Duodenal mucosa (tissue), 2 donors: ENCODE data around the gene CEP170.
"Not testable (repeated sequence)": the region's sequence is repeated elsewhere in the genome, so short reads cannot be mapped to it uniquely, and the experiment has no call there.

ENCODE experiments used
- H3K27ac ChIP-seq: one replicate; pipeline ENCODE4 v1.7.0; 2013; ENCODE audit warnings: low read depth, low read length
- H3K27me3 ChIP-seq, 2 donors: one replicate each; pipeline ENCODE4 v1.7.0; 2013; ENCODE audit warnings: low read length in 2 of 2, control low read depth in 1 of 2; ENCODE audit not compliant: insufficient read depth in 2 of 2, control insufficient read depth in 1 of 2
- H3K36me3 ChIP-seq, 2 donors: one replicate each; pipeline ENCODE4 v1.7.0; 2013; ENCODE audit warnings: low read length in 2 of 2, control low read depth in 1 of 2; ENCODE audit not compliant: insufficient read depth in 2 of 2, control insufficient read depth in 1 of 2
- H3K4me1 ChIP-seq, 2 donors: one replicate each; pipeline ENCODE4 v1.7.0; 2013; ENCODE audit warnings: low read length in 2 of 2, control low read depth in 1 of 2; ENCODE audit not compliant: insufficient read depth in 2 of 2, control insufficient read depth in 1 of 2
- H3K4me3 ChIP-seq, 2 donors: one replicate each; pipeline ENCODE4 v1.7.0; 2013; ENCODE audit warnings: low read length in 2 of 2, low read depth in 1 of 2
- H3K9ac ChIP-seq, 2 donors: one replicate each; pipeline ENCODE4 v1.7.0; 2013; ENCODE audit warnings: low read length in 2 of 2, low read depth in 1 of 2
- H3K9me3 ChIP-seq, 2 donors: one replicate each; pipeline ENCODE4 v1.7.0; 2013; ENCODE audit warnings: low read length in 2 of 2, control low read depth in 1 of 2; ENCODE audit not compliant: control insufficient read depth in 1 of 2

CEP170 gene

GRCh38 chr1:243236604-243237252 lies 18.4 kb downstream of the CEP170 start:
- no peak overlapping the region for H3K4me3 ChIP-seq
- H3K27me3 ChIP-seq, result no peaks in the 10 kb centered on the region
- no peaks in the 10 kb centered on the region for H3K4me1 ChIP-seq
- H3K36me3 ChIP-seq, result no peaks in the 10 kb centered on the region
- H3K9me3 ChIP-seq, result peaks cover 0 to 5% of the 10 kb centered on the region in 2 donors
- no peak overlapping the region for H3K9ac ChIP-seq
- no peak overlapping the region for H3K27ac ChIP-seq

DNA sequence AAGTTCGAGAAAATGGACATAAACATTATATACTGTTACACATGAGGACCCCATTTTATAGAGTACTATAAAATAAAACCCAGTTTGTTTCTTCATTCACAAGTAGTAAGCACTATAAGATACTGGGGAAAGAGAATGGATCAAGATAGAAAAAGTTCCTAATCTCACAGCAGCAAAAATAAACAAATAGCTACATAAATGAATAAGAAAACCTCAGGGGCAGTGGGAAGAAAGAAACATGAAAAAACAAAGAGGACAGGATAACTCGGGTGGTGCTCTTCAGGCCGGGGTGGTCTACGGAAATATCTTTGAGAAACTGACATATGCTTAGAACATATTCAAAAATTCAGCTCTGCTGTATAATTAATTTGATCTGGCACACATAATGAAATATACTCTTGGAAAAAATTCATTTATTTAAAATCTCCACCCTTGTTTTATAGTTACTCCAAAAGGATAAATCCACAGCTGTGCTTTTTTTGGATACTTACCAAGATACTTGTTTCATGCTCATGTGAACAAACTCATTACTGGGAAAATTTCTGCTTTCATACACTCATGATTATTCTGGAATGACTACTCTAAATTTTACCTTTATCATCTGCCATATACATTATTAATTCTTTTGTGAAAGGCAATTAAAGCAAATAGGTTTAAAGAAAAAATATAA lies 20.0 kb downstream of the CEP170 start:
- no peak overlapping the region for H3K27ac ChIP-seq
- H3K27me3 ChIP-seq, result no peaks in the 10 kb centered on the region
- H3K9me3 ChIP-seq, result peaks cover 5 to 18% of the 10 kb centered on the region in 2 donors
- H3K36me3 ChIP-seq, result no peaks in the 10 kb centered on the region
- no peak overlapping the region for H3K4me3 ChIP-seq
- no peaks in the 10 kb centered on the region for H3K4me1 ChIP-seq
- no peak overlapping the region for H3K9ac ChIP-seq

GRCh38 chr1:243233908-243234307 lies 21.2 kb downstream of the CEP170 start:
- H3K4me3 ChIP-seq, result no peak overlapping the region
- peaks cover 0 to 3% of the 10 kb centered on the region in 2 donors for H3K36me3 ChIP-seq
- peaks cover 9 to 30% of the 10 kb centered on the region in 2 donors for H3K9me3 ChIP-seq
- H3K9ac ChIP-seq, result no peak overlapping the region
- H3K27me3 ChIP-seq, result no peaks in the 10 kb centered on the region
- no peaks in the 10 kb centered on the region for H3K4me1 ChIP-seq
- H3K27ac ChIP-seq, result no peak overlapping the region

DNA sequence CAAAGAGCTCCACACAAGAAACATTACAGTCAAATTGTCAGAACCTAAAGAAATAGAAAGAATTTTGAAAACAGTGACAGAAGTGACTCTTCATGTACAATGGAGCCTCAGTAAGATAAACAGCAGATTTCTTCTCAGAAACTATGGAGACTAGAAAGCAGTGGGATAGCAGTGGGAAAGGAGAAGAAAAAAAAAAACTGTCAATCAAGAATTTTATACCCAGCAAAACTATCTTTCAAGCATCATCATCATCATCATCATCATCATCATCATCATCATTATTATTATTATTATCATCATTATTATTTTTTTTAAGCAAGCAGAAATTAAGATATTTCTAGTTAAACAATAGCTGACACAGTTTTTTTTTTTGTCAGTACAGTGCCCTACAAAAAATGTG lies 24.2 kb downstream of the CEP170 start:
- Histone ChIP-seq H3K27me3 (no peaks in the 10 kb centered on the region), H3K4me3 (no peak overlapping the region), H3K9ac (no peak overlapping the region), H3K27ac (no peak overlapping the region), H3K4me1 (no peaks in the 10 kb centered on the region), H3K9me3 (peaks cover 9 to 31% of the 10 kb centered on the region in 2 donors), H3K36me3 (peaks cover 0 to 4% of the 10 kb centered on the region in 2 donors)

GRCh38 chr1:243229526-243229925 lies 25.6 kb downstream of the CEP170 start:
- Histone ChIP-seq H3K27ac (no peak overlapping the region), H3K9me3 (peaks cover 9 to 31% of the 10 kb centered on the region in 2 donors), H3K9ac (no peak overlapping the region), H3K27me3 (no peaks in the 10 kb centered on the region), H3K4me3 (no peak overlapping the region), H3K36me3 (peaks cover 0 to 4% of the 10 kb centered on the region in 2 donors), H3K4me1 (no peaks in the 10 kb centered on the region)

- peaks cover 9 to 31% of the 10 kb centered on the region in 2 donors for H3K9me3 ChIP-seq
- no peak overlapping the region for H3K4me3 ChIP-seq
- H3K9ac ChIP-seq, result no peak overlapping the region
- H3K4me1 ChIP-seq, result no peaks in the 10 kb centered on the region
- H3K27me3 ChIP-seq, result no peaks in the 10 kb centered on the region
- H3K36me3 ChIP-seq, result peaks cover 4 to 5% of the 10 kb centered on the region in 2 donors
- no peak overlapping the region for H3K27ac ChIP-seq
Measured at GRCh38 chr1:243227622-243228021, 27.5 kb downstream of the CEP170 start.

DNA sequence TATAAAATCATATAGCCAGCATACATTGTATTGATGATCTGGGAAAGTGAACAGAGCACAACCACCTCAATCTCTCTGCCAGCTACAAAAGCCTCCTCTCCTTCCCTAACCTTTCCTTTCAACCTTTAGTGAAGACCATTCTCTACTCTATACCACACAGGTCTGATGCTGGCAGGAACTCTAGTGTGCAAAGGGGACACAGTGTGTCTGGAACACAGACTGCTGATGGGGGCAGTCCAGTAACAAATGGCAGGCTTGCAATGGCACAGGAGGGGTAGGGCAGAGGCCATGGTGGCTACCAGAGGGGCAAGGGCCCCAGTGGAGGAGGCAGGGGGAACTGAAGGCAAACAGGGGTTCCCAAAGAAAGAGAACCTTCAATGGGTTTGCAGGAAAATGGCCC lies 37.0 kb downstream of the CEP170 start:
- no peaks in the 10 kb centered on the region for H3K4me1 ChIP-seq
- H3K4me3 ChIP-seq, result no peak overlapping the region
- H3K9ac ChIP-seq, result no peak overlapping the region
- H3K36me3 ChIP-seq, result peaks cover 4 to 6% of the 10 kb centered on the region in 2 donors
- no peaks in the 10 kb centered on the region for H3K9me3 ChIP-seq
- H3K27ac ChIP-seq, result no peak overlapping the region
- H3K27me3 ChIP-seq, result no peaks in the 10 kb centered on the region

GRCh38 chr1:243217349-243217748 lies 37.7 kb downstream of the CEP170 start:
- Histone ChIP-seq H3K27ac (no peak overlapping the region), H3K36me3 (peaks cover 4 to 6% of the 10 kb centered on the region in 2 donors), H3K9me3 (no peaks in the 10 kb centered on the region), H3K9ac (no peak overlapping the region), H3K4me3 (no peak overlapping the region), H3K27me3 (no peaks in the 10 kb centered on the region), H3K4me1 (no peaks in the 10 kb centered on the region)

DNA sequence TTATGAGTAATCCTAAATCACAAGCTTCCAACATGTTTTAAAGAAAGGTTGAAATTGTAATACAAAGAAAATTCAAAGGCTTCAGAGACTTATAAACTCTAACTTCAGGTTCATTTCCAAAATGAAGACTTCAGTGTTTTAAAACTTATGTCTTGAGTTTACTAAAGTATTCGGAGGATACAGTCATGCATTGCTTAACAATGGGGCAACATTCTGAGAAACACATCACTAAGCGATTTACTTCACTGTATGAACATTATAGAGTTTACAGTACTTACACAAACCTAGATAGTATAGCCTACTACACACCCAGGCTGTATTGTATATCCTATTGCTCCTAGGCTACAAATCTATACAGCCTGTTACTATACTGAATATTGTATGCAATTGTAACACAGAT lies 38.3 kb downstream of the CEP170 start:
- Histone ChIP-seq H3K27me3 (no peaks in the 10 kb centered on the region), H3K27ac (no peak overlapping the region), H3K9ac (no peak overlapping the region), H3K4me3 (no peak overlapping the region), H3K9me3 (no peaks in the 10 kb centered on the region), H3K36me3 (peaks cover 4 to 6% of the 10 kb centered on the region in 2 donors), H3K4me1 (no peaks in the 10 kb centered on the region)

DNA sequence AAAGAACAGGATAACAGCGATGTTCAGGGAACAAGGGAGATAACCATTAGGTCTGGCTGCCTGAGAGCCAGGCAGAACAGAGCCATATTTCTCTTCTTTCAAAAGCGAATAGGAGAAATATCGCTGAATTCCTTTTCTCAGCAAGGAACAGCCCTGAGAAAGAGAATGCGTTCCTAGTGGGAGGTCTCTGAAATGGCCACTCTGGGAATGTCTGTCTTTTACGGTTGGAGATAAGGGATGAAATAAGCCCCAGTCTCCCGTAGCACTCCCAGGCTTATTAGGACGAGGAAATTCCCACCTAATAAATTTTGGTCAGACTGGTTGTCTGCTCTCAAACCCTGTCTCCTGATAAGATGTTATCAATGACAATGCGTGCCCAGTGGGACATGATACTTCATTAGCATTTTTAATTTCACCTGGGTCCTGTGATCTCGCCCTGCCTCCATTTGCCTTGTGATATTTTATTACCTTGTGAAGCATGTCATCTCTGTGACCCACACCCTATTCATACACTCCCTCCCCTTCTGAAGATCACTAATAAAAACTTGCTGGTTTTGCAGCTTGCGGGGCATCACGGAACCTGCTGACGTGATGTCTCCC lies 39.7 kb downstream of the CEP170 start:
- H3K9me3 ChIP-seq, H3K27me3 ChIP-seq: not testable (repeated sequence)

More for the DNA sequence above, 39.7 kb downstream of the CEP170 start:
- not testable (repeated sequence) for H3K4me3 ChIP-seq, H3K36me3 ChIP-seq, H3K9ac ChIP-seq, H3K4me1 ChIP-seq, H3K27ac ChIP-seq
